Bronchial epithelial cell (primary cell): ENCODE results near the gene TIMP2. TPM values are rescaled to one million over a fixed set of nuclear protein-coding genes. Genes with fewer than 3 reads are reported as not detected.
"Not testable (repeated sequence)": the region's sequence is repeated elsewhere in the genome, so short reads cannot be mapped to it uniquely, and the experiment has no call there.

Experiments used
- DNase-seq: peaks from one replicate; pipeline ENCODE4 v3.0.0-alpha.2; 2010; ENCODE audit warnings: low read depth
- FAIRE-seq: peaks from 2 replicates; lab custom pipeline; 2011; peaks lifted over from hg19 to GRCh38; lab: Jason Lieb, UNC
- H3K27me3 ChIP-seq: 2 replicates; pipeline ENCODE4 v1.5.1; 2011; ENCODE audit warnings: low read length; ENCODE audit not compliant: control insufficient read depth, insufficient read depth
- H3K36me3 ChIP-seq: 2 replicates; pipeline ENCODE4 v1.5.1; 2011; ENCODE audit warnings: low read length; ENCODE audit not compliant: control insufficient read depth, insufficient read depth
- H3K4me3 ChIP-seq: 2 replicates; pipeline ENCODE4 v1.5.1; 2011; ENCODE audit warnings: mild to moderate bottlenecking, low read depth, low read length, control low read depth
- total RNA-seq: library from RNA; depleted of rRNA; stranded (reverse); fragments of >200 nt; gene quantifications from 2 replicates; pipeline ENCODE4 v1.2.1, GENCODE V29; 2014
- TF ChIP-seq, protein P1 (sequence below): IDR thresholded peaks from 2 replicates; pipeline ENCODE4 v1.5.1; 2011; ENCODE audit warnings: mild to moderate bottlenecking, moderate library complexity, low read length, control low read depth, inconsistent platforms; ENCODE audit not compliant: insufficient read depth, severe bottlenecking

Gene TIMP2
- total RNA-seq, 1 donor from 2014 or later: 2.1 TPM

GRCh38 chr17:78965491-78965924, 40.3 kb upstream of the TIMP2 start:
- TF ChIP-seq, protein P1, sequence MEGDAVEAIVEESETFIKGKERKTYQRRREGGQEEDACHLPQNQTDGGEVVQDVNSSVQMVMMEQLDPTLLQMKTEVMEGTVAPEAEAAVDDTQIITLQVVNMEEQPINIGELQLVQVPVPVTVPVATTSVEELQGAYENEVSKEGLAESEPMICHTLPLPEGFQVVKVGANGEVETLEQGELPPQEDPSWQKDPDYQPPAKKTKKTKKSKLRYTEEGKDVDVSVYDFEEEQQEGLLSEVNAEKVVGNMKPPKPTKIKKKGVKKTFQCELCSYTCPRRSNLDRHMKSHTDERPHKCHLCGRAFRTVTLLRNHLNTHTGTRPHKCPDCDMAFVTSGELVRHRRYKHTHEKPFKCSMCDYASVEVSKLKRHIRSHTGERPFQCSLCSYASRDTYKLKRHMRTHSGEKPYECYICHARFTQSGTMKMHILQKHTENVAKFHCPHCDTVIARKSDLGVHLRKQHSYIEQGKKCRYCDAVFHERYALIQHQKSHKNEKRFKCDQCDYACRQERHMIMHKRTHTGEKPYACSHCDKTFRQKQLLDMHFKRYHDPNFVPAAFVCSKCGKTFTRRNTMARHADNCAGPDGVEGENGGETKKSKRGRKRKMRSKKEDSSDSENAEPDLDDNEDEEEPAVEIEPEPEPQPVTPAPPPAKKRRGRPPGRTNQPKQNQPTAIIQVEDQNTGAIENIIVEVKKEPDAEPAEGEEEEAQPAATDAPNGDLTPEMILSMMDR: no peak
- Histone ChIP-seq H3K4me3 (no peak overlapping the region), H3K36me3 (peaks cover 5% of the 10 kb centered on the region), H3K27me3 (no peaks in the 10 kb centered on the region)
- DNase-seq (no peak), FAIRE-seq (no peak)

GRCh38 chr17:78963378-78963777, 38.2 kb upstream of the TIMP2 start:
- H3K27me3 ChIP-seq: no peaks in the 10 kb centered on the region
- FAIRE-seq (no peak), DNase-seq (no peak)
- TF ChIP-seq, protein P1: no peak
- H3K36me3 ChIP-seq: no peaks in the 10 kb centered on the region
- H3K4me3 ChIP-seq: no peak overlapping the region

GRCh38 chr17:78962984-78963348, 37.8 kb upstream of the TIMP2 start:
- DNase-seq: not testable (repeated sequence)

DNA sequence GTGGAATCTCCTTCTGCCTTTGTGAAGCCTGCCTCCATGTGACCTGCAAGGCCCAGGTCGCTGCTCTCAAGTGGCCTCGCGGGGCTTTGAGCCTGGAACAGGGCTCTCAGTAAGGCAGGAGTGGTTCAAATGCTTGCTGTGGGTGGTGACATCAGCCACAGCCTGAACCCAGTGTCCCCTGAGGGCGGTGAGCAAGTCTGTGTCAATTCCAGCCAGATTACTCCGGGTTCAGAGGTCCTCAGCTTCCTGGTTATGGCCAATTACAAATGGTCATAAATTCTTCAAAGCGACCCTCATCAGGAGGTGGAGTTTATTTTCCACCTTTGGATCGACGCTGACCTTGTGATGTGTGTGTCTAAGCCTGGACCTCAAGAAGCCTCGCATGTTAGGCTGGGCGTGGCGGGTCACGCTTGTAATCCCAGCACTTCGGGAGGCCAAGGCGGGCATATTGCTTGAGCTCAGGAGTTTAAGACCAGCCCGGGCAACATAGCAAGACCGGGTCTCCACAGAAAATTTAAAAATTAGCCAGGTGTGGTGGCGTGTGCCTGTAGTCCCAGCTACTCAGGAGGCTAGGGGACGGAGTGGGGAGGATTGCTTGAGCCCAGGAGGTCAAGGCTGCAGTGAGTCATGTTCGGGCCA, 37.3 kb upstream of the TIMP2 start:
- no peak for FAIRE-seq
- Histone ChIP-seq H3K36me3 (no peaks in the 10 kb centered on the region), H3K4me3 (no peak overlapping the region), H3K27me3 (no peaks in the 10 kb centered on the region)
- TF ChIP-seq, protein P1: no peak
- DNase-seq: peak; percentile 44

More at GRCh38 chr17:78962984-78963348, 37.8 kb upstream of the TIMP2 start:
- not testable (repeated sequence) for H3K36me3 ChIP-seq, H3K27me3 ChIP-seq, H3K4me3 ChIP-seq, FAIRE-seq

DNA sequence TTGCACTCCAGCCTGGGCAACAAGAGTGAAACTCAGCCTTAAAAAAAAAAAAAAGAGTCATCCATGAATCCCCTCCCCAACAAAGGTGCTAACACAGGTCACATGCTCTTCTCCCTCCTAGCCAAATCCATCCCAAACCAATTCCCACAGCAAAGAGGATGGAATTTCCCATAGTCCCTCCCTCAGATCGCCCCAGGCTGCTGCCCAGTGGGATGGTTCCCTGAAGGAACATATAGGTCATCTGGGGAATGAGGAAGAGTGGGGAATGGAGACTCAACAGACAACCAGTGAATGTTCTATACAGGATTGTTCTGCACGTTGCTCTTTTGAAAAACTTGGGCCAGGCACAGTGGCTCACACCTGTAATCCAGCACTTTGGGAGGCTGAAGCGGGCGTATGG, 36.4 kb upstream of the TIMP2 start:
- no peak for FAIRE-seq

GRCh38 chr17:78960928-78961327, 35.7 kb upstream of the TIMP2 start:
- no peaks in the 10 kb centered on the region for H3K36me3 ChIP-seq
- H3K27me3 ChIP-seq: no peaks in the 10 kb centered on the region
- DNase-seq (no peak), FAIRE-seq (no peak)
- TF ChIP-seq, protein P1: no peak
- no peak overlapping the region for H3K4me3 ChIP-seq

More for the DNA sequence above, 36.4 kb upstream of the TIMP2 start:
- DNase-seq: no peak
- H3K27me3 ChIP-seq: no peaks in the 10 kb centered on the region
- H3K36me3 ChIP-seq: no peaks in the 10 kb centered on the region
- TF ChIP-seq, protein P1: no peak
- H3K4me3 ChIP-seq: no peak overlapping the region
